ENCODE results near the gene CFAP20DC. TPM values are rescaled to one million over a fixed set of nuclear protein-coding genes. Genes with fewer than 3 reads are reported as not detected.

Gene CFAP20DC
- total and polyA plus RNA-seq, 12 donors: 0.13 to 0.25 (median 0.14) TPM; not detected in 8

GRCh38 chr3:58794750-58795149, 255.1 kb downstream of the CFAP20DC start:
- H3K36me3 ChIP-seq: no peaks in the 10 kb centered on the region
- ATAC-seq (no peak), DNase-seq (no peak)
- TF ChIP-seq CTCF (IDR thresholded peaks at IDR 0.05): no peak
- H3K4me3 ChIP-seq: no peak overlapping the region
- no peaks in the 10 kb centered on the region for H3K9me3 ChIP-seq
- no peaks in the 10 kb centered on the region for H3K27me3 ChIP-seq
- 91 to 93% methylated on average over 4 of the region's 4 CpGs for WGBS, 2 donors
- no peak overlapping the region for H3K27ac ChIP-seq
- no peaks in the 10 kb centered on the region for H3K4me1 ChIP-seq
- intact Hi-C loops (cut with DNase I): no loop called here

DNA sequence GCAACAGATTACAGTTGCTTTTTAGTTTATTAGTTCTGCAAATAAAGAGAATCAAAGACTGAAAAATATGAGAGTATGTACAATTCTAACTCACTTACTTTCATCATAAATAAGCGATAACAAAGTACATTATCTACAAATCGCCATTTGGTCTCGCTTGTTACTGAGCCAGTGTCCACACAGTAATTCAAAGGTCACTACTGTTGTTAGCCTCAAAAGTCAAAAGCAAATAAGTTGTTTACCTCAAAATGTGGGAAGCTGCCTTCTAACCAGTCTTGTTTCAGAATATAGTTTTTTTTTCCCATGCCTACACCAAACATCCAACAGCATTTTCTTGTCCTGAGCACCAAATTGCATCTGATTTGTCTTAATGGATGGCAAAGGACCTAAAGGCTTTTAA, 255.9 kb downstream of the CFAP20DC start:
- intact Hi-C loops (cut with DNase I): no loop called here
- no peak for ATAC-seq
- TF ChIP-seq CTCF (IDR thresholded peaks at IDR 0.05): no peak
- H3K27me3 ChIP-seq: no peaks in the 10 kb centered on the region
- WGBS, 2 donors: 94 to 95% methylated on average over 3 of the region's 3 CpGs
- H3K9me3 ChIP-seq: no peaks in the 10 kb centered on the region
- no peaks in the 10 kb centered on the region for H3K36me3 ChIP-seq
- DNase-seq: no peak
- no peak overlapping the region for H3K27ac ChIP-seq
- no peak overlapping the region for H3K4me3 ChIP-seq
- H3K4me1 ChIP-seq: no peaks in the 10 kb centered on the region

DNA sequence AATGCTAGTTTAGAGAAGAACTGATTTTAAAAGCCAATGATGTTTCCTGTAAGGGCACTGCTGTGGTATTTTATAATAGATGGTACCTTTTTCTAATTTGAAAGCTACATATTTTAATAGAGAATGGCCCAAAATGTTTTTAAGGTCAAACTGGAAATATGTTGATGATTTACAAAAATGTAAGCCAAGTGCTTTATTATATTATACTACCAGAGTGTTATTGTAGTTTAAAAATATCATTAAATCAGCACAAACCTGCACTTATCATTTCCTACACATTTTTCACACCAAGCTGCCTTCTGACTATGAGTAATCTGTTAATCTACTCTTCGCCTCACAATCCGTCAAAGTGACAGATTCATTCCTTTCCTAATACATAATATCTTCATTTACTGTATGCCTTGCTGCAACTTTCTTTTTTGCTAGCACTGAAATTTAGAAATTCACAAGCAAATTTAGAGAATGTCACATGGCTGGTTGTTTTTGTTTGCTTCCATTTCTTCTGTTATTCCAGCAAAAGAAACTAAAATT, 256.8 kb downstream of the CFAP20DC start:
- ATAC-seq (no peak), DNase-seq (no peak)
- TF ChIP-seq CTCF (IDR thresholded peaks at IDR 0.05): no peak
- no peaks in the 10 kb centered on the region for H3K4me1 ChIP-seq
- no peaks in the 10 kb centered on the region for H3K36me3 ChIP-seq
- 64 to 69% methylated on average over 2 of the region's 2 CpGs for WGBS, 2 donors
- intact Hi-C loops (cut with DNase I): no loop called here
- H3K4me3 ChIP-seq: no peak overlapping the region
- H3K9me3 ChIP-seq: no peaks in the 10 kb centered on the region
- no peaks in the 10 kb centered on the region for H3K27me3 ChIP-seq
- no peak overlapping the region for H3K27ac ChIP-seq

DNA sequence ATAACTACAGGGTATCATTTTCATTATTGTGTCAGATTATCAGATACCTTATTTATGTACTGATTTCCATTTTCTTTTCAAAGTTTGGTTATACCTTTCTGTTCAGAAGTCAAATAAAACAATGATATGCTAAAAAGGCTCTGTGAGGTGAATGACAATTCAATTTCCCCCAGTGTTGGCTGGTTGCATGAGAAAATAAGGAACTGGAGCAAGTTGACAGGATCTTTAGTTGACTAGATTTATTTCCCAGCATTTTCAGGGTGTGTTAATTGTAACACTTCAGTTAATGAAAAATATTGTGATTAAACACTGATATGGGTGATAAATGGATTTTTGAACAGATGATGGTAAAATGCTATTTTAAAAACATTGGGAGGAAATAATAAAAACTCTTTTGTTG, 260.4 kb downstream of the CFAP20DC start:
- no peak for TF ChIP-seq CTCF (IDR thresholded peaks at IDR 0.05)
- intact Hi-C loops (cut with DNase I): no loop called here
- Histone ChIP-seq H3K4me1 (no peaks in the 10 kb centered on the region), H3K9me3 (no peaks in the 10 kb centered on the region), H3K36me3 (no peaks in the 10 kb centered on the region), H3K27ac (no peak overlapping the region), H3K27me3 (no peaks in the 10 kb centered on the region), H3K4me3 (no peak overlapping the region)
- no peak for DNase-seq
- no peak for ATAC-seq

Data from heart right ventricle (tissue), 16 donors.